ENCODE data around the gene TSPYL2.

The TSPYL2 gene

DNA sequence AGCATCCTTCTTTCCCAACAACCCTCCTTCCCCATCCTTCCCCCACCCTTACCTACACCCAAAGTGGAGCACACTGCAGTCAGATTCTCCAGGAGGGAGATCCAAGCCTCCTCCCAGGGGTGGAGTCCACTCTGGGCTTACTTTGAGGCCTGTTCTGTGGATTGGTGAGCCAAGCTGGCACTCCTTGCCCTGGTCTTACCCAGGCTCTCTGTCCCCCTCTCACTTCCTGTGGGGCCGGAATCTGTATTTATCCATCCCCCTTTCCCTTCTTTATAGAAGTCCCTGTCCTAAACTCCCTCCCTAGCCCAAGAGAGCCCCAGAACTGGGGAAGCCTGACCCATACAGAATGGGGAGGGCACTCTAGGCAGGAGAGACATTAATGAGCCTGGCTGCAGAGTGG lies 3.2 kb upstream of the TSPYL2 start:
- no peak for ATAC-seq
- TF ChIP-seq CSDC2 (CRISPR knock-in tag; IDR thresholded peaks at IDR 0.05), result no peak
- no peak for TF ChIP-seq GLIS3 (CRISPR knock-in tag; IDR thresholded peaks at IDR 0.05)

DNA sequence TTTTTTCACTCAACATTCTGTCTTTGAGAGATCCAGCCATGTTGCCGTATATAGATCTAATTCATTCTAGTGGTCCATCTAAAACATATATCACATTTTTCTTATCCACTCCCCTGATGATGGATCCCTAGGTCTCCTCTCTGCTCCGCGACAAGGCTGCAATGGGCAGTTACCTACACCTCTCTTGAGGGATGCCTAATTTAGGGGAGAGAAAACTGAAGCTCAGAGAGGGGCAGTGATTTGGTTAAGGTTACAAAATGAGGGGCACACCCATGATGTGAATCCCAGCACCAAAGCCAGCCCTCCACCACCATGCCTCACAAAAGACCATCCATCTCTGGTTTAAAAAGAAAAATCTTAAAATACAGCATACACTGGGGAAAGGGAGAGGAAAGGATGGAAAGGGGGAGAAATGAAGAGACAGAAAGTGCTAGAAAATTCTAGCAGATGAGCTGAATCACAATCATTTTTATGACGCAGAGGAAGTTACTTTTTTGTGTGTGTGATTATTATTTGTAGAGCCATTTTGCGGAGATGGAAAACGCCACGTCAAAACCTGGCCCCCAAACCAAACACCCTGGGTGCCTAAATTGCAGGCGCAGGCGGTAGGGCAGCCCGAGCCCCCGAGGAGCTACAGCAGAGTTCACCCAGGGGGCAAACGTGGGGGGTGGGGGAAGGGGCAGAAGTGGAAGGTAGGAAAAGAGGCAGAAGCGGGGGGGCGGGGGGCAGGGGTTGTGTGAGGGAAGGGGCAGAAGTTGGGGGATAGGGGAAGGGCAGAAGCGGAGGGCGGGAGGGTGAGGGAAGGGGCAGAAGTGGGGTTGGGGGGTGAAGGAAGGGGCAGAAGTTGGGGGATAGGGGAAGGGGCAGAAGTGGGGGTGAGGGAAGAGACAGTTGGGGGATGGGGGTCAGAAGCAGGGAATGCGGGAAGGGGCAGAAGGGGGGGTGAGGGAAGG lies 1.3 kb upstream of the TSPYL2 start:
- no peak for ATAC-seq

DNA sequence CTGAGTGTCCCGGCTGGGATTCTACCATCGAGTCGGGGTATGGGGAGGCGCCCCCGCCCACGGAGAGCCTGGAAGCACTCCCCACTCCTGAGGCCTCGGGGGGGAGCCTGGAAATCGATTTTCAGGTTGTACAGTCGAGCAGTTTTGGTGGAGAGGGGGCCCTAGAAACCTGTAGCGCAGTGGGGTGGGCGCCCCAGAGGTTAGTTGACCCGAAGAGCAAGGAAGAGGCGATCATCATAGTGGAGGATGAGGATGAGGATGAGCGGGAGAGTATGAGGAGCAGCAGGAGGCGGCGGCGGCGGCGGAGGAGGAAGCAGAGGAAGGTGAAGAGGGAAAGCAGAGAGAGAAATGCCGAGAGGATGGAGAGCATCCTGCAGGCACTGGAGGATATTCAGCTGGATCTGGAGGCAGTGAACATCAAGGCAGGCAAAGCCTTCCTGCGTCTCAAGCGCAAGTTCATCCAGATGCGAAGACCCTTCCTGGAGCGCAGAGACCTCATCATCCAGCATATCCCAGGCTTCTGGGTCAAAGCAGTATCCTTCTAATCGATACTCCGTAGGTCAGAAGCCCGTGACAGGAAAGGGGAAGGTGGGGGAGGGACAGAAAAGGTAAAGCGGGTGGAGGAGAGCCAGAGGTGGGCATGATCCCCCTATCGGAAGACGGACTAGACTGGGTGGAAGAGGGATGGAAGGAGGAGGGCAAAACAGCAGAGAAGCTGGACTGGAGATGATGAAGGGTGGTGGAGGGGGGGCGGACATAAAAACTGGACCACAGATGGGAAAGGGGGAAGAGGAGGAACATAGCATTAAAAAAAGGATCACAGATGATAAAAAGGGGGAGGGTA lies 828 bp downstream of the TSPYL2 start:
- no peak for ATAC-seq
- TF ChIP-seq, protein P1, sequence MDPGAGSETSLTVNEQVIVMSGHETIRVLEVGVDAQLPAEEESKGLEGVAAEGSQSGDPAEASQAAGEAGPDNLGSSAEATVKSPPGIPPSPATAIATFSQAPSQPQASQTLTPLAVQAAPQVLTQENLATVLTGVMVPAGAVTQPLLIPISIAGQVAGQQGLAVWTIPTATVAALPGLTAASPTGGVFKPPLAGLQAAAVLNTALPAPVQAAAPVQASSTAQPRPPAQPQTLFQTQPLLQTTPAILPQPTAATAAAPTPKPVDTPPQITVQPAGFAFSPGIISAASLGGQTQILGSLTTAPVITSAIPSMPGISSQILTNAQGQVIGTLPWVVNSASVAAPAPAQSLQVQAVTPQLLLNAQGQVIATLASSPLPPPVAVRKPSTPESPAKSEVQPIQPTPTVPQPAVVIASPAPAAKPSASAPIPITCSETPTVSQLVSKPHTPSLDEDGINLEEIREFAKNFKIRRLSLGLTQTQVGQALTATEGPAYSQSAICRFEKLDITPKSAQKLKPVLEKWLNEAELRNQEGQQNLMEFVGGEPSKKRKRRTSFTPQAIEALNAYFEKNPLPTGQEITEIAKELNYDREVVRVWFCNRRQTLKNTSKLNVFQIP (CRISPR knock-in tag; IDR thresholded peaks at IDR 0.05; ENCODE audit: borderline replicate concordance, low read depth), result no peak
- TF ChIP-seq RARB (CRISPR knock-in tag; IDR thresholded peaks at IDR 0.05) (no peak), ZNF70 (CRISPR knock-in tag; IDR thresholded peaks at IDR 0.05) (no peak), ZNF565 (CRISPR knock-in tag; conservative IDR thresholded peaks at IDR 0.05; ENCODE audit: low read depth) (no peak), SNAI2 (CRISPR knock-in tag; IDR thresholded peaks at IDR 0.05) (no peak), CSDC2 (CRISPR knock-in tag; IDR thresholded peaks at IDR 0.05) (no peak)
- TF ChIP-seq, protein P2, sequence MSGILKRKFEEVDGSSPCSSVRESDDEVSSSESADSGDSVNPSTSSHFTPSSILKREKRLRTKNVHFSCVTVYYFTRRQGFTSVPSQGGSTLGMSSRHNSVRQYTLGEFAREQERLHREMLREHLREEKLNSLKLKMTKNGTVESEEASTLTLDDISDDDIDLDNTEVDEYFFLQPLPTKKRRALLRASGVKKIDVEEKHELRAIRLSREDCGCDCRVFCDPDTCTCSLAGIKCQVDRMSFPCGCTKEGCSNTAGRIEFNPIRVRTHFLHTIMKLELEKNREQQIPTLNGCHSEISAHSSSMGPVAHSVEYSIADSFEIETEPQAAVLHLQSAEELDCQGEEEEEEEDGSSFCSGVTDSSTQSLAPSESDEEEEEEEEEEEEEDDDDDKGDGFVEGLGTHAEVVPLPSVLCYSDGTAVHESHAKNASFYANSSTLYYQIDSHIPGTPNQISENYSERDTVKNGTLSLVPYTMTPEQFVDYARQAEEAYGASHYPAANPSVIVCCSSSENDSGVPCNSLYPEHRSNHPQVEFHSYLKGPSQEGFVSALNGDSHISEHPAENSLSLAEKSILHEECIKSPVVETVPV (CRISPR knock-in tag; IDR thresholded peaks at IDR 0.05), result no peak
- TF ChIP-seq, protein P3, sequence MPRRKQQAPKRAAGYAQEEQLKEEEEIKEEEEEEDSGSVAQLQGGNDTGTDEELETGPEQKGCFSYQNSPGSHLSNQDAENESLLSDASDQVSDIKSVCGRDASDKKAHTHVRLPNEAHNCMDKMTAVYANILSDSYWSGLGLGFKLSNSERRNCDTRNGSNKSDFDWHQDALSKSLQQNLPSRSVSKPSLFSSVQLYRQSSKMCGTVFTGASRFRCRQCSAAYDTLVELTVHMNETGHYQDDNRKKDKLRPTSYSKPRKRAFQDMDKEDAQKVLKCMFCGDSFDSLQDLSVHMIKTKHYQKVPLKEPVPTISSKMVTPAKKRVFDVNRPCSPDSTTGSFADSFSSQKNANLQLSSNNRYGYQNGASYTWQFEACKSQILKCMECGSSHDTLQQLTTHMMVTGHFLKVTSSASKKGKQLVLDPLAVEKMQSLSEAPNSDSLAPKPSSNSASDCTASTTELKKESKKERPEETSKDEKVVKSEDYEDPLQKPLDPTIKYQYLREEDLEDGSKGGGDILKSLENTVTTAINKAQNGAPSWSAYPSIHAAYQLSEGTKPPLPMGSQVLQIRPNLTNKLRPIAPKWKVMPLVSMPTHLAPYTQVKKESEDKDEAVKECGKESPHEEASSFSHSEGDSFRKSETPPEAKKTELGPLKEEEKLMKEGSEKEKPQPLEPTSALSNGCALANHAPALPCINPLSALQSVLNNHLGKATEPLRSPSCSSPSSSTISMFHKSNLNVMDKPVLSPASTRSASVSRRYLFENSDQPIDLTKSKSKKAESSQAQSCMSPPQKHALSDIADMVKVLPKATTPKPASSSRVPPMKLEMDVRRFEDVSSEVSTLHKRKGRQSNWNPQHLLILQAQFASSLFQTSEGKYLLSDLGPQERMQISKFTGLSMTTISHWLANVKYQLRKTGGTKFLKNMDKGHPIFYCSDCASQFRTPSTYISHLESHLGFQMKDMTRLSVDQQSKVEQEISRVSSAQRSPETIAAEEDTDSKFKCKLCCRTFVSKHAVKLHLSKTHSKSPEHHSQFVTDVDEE (CRISPR knock-in tag; IDR thresholded peaks at IDR 0.05), result no peak

More for the DNA sequence above, 1.3 kb upstream of the TSPYL2 start:
- no peak for TF ChIP-seq ESRRG (CRISPR knock-in tag; IDR thresholded peaks at IDR 0.05)

DNA sequence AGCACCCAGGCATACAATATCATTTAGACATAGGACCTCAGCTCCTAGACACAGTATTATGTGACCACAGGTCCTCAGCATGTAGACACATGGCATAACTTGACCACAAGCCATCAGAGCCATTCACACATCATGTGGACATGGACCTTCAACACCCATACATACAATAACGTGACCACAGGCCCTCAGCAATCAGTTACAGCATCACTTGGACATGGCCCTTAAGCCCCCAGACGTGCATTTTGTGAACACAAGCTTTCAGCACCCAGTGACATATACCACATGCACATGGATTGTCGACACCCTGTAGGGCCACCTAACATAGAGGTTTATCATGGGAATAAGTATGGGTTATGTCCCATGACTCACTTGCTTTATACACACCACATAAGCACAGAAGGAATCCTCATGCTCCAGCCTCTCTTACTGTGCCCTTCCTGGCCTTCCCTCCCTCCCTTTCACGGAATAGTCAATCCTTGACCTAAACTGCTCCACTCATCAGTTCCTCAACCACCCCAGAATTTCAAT lies 1.9 kb downstream of the TSPYL2 start:
- ATAC-seq, result no peak
- TF ChIP-seq PPARA (CRISPR knock-in tag; IDR thresholded peaks at IDR 0.05; ENCODE audit: borderline replicate concordance) (no peak), ZC3H10 (CRISPR knock-in tag; IDR thresholded peaks at IDR 0.05) (no peak), ISL1 (CRISPR knock-in tag; IDR thresholded peaks at IDR 0.05) (no peak), CSDC2 (CRISPR knock-in tag; IDR thresholded peaks at IDR 0.05) (no peak)

DNA sequence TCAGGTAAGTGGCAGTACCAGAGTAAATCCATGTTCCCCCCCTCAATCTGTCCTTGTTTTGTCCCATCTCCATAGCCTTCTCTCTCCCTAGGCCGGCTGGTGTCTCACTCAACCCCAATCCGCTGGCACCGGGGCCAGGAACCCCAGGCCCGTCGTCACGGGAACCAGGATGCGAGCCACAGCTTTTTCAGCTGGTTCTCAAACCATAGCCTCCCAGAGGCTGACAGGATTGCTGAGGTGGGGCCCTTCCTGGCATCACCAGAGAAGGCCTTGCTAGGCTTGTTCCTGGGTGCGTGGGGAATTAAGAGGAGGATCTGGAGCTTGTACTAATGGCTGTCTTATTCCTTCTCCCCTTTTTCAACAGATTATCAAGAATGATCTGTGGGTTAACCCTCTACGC lies 2.7 kb downstream of the TSPYL2 start:
- no peak for TF ChIP-seq ISL1 (CRISPR knock-in tag; IDR thresholded peaks at IDR 0.05)
- TF ChIP-seq, protein P2 (CRISPR knock-in tag; IDR thresholded peaks at IDR 0.05), result no peak
- TF ChIP-seq ZFP3 (CRISPR knock-in tag; IDR thresholded peaks at IDR 0.05), result no peak
- TF ChIP-seq SNAI2 (CRISPR knock-in tag; IDR thresholded peaks at IDR 0.05), result no peak
- no peak for ATAC-seq

All from SK-N-SH treated with all-trans-retinoic acid at 6 μM for 48 hours (cell line).